Keratinocyte (primary cell): ENCODE measurements around the gene MACROH2A2.

Source experiments
- EZH2 ChIP-seq: IDR thresholded peaks from one replicate; pipeline ENCODE4 v1.6.1; 2012; ENCODE audit warnings: inconsistent platforms, mild to moderate bottlenecking, low read length, moderate library complexity
- TF ChIP-seq, protein P1 (sequence below), 3 experiments: IDR thresholded peaks in 1 of 3; conservative IDR thresholded peaks in 1 of 3; optimal IDR thresholded peaks in 1 of 3; 2 replicates in 2 of 3; 3 replicates in 1 of 3; pipeline versions ENCODE3 to v1.5.1; 2011; ENCODE audit warnings: low read length in 3 of 3, mild to moderate bottlenecking in 3 of 3, moderate library complexity in 2 of 3, control low read depth in 1 of 3, inconsistent platforms in 1 of 3; ENCODE audit not compliant: insufficient read depth in 2 of 3; ENCODE audit errors: extremely low read depth in 1 of 3

DNA sequence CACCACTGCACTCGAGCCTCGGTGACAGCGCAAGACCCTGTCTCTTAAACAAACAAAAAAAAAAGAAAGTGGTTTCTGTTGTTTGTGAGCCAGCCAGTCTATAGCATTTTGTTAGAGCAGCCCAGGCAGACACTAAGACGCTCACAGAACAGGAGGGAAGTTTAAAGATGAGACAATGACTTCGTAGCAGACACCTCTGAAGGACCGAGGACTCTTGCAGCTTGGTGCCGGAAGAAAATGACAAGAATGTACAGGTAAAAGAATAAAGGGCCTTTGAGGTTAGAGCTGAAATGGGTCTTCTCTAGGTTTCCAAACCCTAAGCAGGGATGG is 39.7 kb downstream of the MACROH2A2 start:
- no peak for TF ChIP-seq EZH2
- TF ChIP-seq, protein P1, sequence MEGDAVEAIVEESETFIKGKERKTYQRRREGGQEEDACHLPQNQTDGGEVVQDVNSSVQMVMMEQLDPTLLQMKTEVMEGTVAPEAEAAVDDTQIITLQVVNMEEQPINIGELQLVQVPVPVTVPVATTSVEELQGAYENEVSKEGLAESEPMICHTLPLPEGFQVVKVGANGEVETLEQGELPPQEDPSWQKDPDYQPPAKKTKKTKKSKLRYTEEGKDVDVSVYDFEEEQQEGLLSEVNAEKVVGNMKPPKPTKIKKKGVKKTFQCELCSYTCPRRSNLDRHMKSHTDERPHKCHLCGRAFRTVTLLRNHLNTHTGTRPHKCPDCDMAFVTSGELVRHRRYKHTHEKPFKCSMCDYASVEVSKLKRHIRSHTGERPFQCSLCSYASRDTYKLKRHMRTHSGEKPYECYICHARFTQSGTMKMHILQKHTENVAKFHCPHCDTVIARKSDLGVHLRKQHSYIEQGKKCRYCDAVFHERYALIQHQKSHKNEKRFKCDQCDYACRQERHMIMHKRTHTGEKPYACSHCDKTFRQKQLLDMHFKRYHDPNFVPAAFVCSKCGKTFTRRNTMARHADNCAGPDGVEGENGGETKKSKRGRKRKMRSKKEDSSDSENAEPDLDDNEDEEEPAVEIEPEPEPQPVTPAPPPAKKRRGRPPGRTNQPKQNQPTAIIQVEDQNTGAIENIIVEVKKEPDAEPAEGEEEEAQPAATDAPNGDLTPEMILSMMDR (optimal IDR thresholded peaks at IDR 0.05 in 1 of 3, IDR thresholded peaks at IDR 0.05 in 1 of 3, conservative IDR thresholded peaks at IDR 0.05 in 1 of 3; ENCODE audit: extremely low read depth in 1 of 3, insufficient read depth in 2 of 3, low read length in 3 of 3) = no peak
